Measurements from ENCODE around the gene SLC7A5.
A peak's percentile ranks its signal among the peaks of the same experiment; 100 is the strongest.
"Not testable (repeated sequence)": the region's sequence is repeated elsewhere in the genome, so short reads cannot be mapped to it uniquely, and the experiment has no call there.

The SLC7A5 gene

DNA sequence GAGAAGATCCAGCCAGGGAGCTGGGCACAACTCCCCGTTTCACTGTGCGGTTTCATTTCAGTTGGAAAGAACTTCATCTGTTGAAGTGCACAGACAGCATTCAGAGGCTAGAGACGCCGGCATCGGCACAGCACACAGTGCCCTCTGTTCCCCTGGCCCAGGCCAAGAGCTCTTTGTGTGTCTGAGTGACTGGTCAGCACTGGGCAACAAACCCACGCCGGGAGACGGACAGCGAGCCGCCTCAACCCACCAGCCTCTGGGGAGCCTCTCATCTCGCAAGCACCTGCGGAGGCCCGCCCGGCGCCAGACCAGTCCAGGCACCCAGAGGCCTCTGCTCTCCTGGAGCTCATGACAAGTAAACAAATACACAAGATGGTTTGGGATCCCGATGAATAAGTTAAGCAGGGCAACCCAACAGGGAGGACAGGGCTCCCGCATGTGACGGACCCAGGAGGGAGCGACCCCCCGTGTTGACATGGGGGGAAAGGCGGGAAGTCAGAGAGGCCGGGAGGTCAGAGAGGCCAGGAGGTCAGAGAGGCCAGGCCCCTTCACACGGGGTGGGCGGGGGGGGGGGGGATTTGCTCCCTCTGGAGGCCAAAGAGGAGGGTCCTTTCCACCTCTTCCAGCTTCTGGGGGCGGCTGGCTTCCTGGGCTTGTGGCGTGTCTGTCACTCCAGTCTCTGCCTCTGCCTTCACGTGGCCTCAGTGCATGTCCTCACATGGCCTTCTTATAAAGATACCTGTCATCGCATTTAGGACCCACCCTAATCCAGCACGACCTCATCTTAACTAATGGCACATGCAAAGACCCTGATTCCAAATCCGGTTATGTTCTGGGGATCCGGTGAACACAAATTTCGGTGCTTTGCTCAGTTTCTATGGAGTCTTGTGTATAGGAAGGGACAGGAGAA, 77.8 kb downstream of the SLC7A5 start:
- TF ChIP-seq, protein P1, sequence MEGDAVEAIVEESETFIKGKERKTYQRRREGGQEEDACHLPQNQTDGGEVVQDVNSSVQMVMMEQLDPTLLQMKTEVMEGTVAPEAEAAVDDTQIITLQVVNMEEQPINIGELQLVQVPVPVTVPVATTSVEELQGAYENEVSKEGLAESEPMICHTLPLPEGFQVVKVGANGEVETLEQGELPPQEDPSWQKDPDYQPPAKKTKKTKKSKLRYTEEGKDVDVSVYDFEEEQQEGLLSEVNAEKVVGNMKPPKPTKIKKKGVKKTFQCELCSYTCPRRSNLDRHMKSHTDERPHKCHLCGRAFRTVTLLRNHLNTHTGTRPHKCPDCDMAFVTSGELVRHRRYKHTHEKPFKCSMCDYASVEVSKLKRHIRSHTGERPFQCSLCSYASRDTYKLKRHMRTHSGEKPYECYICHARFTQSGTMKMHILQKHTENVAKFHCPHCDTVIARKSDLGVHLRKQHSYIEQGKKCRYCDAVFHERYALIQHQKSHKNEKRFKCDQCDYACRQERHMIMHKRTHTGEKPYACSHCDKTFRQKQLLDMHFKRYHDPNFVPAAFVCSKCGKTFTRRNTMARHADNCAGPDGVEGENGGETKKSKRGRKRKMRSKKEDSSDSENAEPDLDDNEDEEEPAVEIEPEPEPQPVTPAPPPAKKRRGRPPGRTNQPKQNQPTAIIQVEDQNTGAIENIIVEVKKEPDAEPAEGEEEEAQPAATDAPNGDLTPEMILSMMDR (IDR thresholded peaks at IDR 0.05; ENCODE audit: low read length, missing control alignments): no peak
- no peak for DNase-seq (ENCODE audit: low read depth)
- H3K4me3 ChIP-seq (replicated peaks; ENCODE audit: low read depth, low read length): no peak overlapping the region

DNA sequence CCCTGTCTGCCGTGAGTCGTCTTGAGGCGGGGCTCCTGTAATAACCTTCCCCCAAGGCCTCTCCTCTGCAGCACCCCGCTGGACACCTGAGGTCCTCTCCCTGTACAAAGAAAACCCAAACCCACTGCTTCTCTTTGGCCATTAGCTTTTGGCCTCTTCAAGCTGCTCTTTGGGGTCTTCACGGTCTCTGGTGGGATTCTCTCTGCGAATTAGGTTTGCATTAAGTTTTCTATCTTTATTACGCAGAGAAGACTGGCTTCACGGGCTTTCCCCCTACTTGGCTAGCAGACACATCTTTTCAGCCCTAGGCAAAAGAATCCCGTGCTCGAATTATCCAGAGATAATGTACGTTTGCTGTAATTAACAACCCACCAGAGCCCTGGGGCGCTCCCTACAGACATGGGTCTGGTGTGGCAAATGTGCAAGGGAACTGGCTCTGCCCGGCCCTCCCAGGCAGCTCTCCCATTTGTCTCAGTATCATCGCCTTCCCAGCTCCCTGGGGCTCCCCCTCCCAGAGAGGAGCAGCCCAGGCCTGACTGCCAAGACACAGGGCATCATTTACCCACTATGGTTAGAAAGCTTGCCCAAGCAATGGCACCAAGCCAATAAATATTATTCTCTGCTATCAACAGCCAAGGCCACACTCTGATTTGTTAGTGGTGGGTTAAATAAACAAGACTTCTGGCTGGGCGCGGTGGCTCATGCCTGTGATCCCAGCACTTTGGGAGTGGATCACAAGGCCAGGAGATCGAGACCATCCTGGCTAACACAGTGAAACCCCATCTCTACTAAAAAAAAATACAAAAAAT, 78.8 kb downstream of the SLC7A5 start:
- TF ChIP-seq, protein P1 (IDR thresholded peaks at IDR 0.05; ENCODE audit: low read length, missing control alignments): no peak
- no peak overlapping the region for H3K4me3 ChIP-seq (replicated peaks; ENCODE audit: low read depth, low read length)
- DNase-seq (ENCODE audit: low read depth): no peak

DNA sequence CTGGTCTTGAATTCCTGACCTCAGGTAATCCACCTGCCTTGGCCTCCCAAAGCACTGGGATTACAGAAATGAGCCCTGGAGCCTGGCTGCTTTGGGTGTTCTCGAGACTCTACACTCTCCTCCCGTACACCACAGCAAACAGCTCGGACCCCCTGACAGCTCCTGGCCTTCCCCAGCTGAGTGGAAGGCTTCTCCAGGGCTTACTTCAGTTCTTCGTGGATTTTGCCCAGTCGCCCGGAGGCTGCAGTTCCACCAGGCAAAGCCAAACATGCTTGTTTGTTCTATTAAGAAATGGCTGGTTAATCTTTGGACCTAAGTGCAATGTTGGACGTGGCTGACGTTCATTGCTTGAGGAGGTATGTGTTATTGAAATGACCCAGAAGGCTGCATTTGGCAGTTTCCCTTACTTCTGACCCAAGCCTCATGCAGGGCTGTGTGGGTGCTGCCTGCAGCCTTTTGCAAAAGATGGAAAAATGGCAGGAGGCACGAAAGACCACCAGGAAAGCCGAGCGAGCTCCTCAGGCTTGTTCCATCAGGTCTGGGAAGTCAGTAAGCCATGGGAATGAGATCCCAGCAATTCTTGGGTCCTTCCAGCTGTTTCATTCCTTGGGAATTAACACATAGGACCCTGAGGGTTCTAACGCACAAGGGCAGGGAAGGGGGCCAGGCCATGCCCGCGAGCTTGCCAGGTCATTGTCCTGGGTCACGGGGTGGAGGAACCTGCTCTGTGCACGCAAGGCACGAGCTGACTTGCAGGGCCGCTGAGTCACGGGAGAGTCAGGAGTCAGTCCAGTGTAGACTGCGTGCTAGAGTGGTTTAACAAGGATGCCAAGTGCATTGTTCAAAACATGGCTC, 79.6 kb downstream of the SLC7A5 start:
- no peak overlapping the region for H3K4me3 ChIP-seq (replicated peaks; ENCODE audit: low read depth, low read length)
- TF ChIP-seq, protein P1 (IDR thresholded peaks at IDR 0.05; ENCODE audit: low read length, missing control alignments): no peak
- DNase-seq (ENCODE audit: low read depth): peak; percentile 46

DNA sequence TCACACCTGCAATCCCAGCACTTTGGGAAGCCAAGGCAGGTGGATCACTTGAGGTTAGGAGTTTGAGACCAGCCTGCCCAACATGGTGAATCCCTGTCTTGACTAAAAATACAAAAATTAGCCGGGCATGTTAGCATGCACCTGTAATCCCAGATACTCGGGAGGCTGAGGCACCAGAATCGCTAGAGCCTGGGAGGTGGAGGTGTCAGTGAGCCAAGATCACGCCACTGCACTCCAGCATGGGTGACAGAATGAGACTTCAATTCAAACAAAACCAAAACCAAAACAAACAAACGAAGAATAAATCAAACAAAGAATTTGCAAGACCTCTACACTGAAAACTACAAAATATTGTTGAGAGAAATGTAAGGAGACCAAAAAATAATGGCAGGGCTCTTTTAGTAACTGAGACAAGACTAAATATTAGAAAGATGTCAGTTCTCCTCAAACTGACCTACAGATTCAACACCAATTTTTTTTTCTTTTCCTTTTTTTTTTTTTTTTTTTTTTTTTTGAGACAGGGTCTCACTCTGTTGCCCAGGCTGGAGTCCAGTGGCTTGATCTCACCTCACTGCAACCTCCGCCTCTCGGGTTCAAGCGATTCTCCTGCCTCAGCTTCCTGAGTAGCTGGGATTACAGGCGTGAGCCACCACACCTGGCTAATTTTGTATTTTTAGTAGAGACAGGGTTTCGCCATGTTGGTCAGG, 80.4 kb downstream of the SLC7A5 start:
- H3K4me3 ChIP-seq (replicated peaks; ENCODE audit: low read depth, low read length); DNase-seq (ENCODE audit: low read depth): not testable (repeated sequence)

DNA sequence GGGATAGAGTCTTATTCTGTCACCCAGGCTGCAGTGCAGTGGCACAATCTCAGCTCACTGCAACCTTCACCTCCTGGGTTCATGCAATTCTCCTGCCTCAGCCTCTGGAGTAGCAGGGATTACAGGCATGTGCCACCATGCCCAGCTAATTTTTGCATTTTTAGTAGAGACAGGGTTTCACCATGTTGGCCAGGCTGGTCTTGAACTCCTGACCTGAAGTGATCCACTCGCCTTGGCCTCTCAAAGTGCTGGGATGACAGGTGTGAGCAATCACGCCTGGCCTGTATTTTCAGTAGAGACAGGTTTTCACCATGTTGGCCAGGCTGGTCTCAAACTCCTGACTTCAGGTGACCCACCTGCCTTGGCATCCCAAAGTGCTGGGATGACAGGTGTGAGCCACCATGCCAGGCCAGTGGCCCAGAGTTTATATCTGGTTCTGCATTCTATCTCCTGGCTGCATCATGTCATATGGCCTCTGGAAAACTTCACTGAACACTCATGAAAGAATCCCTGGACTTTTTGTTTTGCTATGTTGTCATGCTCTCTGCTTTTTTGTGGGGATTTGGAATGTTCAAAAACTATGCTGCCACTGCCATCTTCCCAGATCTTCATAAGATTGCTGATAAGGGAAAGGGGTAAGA, 81.7 kb downstream of the SLC7A5 start:
- H3K4me3 ChIP-seq (replicated peaks; ENCODE audit: low read depth, low read length); DNase-seq (ENCODE audit: low read depth): not testable (repeated sequence)

DNA sequence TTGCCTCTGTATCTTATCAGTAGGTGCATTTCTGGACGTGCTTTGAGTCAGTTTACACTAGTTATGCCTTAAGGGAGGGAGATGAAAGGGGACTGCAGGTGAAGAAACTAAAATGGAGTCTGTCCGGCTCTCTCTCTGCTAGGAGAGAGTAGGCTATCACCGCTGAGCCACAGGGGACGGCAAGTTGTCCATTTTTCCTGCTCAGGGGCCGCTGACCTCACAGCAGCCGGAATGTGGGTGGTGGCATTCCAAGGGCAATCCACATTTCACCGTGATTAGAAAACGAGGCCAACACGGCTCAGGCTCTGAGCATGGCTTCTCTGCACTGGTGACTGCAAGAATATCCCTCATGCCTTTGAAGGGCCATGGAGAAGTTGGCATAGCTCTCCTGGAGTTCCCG, 84.5 kb downstream of the SLC7A5 start:
- TF ChIP-seq, protein P1 (IDR thresholded peaks at IDR 0.05; ENCODE audit: low read length, missing control alignments): no peak
- peak; percentile 42 for DNase-seq (ENCODE audit: low read depth)
- no peak overlapping the region for H3K4me3 ChIP-seq (replicated peaks; ENCODE audit: low read depth, low read length)

DNA sequence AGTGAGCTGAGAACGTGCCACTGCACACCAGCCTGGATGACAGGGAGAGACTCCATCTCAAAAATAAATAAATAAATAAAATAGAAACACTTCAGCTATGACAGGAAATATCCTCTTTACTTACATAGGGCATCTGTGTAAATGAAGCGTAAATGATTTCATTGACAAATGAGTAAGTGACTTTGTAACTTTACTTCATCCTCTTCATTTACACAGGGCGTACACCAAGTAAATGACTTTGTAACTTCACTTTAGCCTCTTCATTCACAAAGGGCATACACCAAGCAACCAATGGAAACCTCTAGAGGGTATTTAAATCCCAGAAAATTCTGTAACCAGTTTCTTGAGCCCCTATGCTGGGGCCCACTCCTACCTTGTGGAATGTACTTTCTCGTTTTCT, 87.3 kb downstream of the SLC7A5 start:
- TF ChIP-seq, protein P1 (IDR thresholded peaks at IDR 0.05; ENCODE audit: low read length, missing control alignments): no peak
- no peak for DNase-seq (ENCODE audit: low read depth)
- no peak overlapping the region for H3K4me3 ChIP-seq (replicated peaks; ENCODE audit: low read depth, low read length)

All from fibroblast of pulmonary artery (primary cell).